GM12864 (cell line): Measurements from ENCODE around the gene CUBN.

ENCODE experiments used
- DNase-seq: peaks from one replicate; pipeline ENCODE4 v3.0.0-alpha.2; 2011; ENCODE audit warnings: low read depth
- H3K4me3 ChIP-seq: 2 replicates; pipeline ENCODE4 v1.5.1; 2011; ENCODE audit warnings: mild to moderate bottlenecking, low read depth, low read length, control low read depth
- TF ChIP-seq, protein P1 (sequence below): IDR thresholded peaks from 2 replicates; pipeline ENCODE4 v1.5.1; 2011; ENCODE audit warnings: low read depth, mild to moderate bottlenecking, moderate library complexity, low read length, control low read depth, inconsistent platforms; ENCODE audit errors: missing control alignments

CUBN gene

DNA sequence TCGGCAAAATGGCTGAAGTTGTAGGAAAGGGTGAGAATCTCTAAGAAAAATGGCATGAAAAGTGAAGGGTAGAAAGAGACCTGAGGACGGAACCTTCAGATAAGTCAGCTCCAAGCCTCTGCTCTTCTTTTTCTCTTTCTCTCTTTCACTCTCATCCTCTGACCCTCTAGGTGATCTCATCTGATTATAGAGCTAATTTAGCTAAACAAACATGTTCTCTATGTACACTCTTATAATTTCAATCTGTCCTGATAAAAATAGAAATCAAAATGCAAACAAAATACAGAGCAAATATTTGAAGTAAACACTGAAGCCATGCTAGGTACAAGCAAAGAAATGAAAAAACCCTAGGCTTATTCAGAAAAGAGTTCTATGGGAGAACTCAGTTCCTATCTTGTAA, 14.4 kb upstream of the CUBN start:
- TF ChIP-seq, protein P1, sequence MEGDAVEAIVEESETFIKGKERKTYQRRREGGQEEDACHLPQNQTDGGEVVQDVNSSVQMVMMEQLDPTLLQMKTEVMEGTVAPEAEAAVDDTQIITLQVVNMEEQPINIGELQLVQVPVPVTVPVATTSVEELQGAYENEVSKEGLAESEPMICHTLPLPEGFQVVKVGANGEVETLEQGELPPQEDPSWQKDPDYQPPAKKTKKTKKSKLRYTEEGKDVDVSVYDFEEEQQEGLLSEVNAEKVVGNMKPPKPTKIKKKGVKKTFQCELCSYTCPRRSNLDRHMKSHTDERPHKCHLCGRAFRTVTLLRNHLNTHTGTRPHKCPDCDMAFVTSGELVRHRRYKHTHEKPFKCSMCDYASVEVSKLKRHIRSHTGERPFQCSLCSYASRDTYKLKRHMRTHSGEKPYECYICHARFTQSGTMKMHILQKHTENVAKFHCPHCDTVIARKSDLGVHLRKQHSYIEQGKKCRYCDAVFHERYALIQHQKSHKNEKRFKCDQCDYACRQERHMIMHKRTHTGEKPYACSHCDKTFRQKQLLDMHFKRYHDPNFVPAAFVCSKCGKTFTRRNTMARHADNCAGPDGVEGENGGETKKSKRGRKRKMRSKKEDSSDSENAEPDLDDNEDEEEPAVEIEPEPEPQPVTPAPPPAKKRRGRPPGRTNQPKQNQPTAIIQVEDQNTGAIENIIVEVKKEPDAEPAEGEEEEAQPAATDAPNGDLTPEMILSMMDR: no peak
- no peak for DNase-seq
- H3K4me3 ChIP-seq: no peak overlapping the region

DNA sequence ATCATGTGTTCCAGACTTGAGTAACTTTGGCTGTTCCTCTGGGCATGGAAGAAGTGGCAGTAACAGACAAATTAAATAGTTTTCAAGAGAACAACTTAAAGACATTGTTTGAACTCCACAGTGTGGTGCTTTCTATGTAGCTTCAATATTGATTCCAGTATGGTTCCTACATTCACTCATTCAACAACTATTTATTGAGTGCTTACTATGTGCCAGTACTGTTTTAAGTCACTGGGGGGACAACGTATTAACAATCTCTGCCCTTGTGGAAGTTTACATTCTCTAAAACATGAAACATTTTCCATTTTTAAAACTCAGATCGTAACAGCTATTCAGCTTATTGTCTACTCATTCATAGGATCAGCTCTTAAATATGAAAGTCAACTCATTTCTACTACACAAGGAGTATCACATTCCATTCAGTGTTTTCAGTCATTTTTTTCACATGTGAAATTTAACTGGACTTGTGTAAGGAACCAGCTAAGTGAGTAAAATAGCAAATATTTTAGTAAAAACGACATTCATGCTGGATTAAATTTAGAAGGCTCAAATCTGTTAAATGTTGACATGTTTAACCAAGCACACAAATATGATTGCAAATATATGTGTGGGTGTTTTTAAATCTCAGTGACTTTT, 13.6 kb upstream of the CUBN start:
- TF ChIP-seq, protein P1: no peak
- DNase-seq: no peak
- H3K4me3 ChIP-seq: no peak overlapping the region

DNA sequence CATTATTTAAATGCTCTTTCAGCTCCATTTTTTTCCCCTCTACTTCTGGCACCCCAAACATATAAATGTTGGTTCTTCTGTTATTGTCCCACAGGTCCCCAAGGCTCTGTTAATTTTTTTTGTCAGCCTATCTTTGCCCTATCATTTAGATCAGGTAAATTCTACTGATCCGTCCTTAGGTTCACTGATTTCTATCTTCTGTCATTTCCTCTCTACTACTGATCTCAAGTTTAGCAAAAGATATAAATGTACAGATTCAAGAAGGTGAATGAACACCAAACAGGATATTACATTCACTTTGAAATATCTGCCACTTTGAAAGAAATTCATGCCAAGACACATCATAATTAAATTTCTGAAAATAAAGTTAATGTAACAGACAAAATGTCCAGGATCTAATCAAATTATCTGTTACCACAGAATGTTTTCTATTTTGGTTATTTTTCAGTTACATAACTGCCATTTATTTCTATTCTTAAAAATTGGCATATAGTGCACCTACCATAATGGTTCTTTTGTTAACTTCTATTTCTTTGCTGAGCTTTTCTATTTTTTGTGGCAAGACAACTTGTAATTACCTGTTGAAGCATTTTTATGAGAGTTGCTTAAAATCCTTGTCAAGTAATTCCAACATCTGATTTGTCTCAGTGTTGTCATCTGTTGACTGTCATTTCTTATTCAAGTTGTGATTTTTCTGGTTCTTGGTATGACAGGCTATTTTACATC, 12.1 kb upstream of the CUBN start:
- H3K4me3 ChIP-seq: no peak overlapping the region
- TF ChIP-seq, protein P1: no peak

DNA sequence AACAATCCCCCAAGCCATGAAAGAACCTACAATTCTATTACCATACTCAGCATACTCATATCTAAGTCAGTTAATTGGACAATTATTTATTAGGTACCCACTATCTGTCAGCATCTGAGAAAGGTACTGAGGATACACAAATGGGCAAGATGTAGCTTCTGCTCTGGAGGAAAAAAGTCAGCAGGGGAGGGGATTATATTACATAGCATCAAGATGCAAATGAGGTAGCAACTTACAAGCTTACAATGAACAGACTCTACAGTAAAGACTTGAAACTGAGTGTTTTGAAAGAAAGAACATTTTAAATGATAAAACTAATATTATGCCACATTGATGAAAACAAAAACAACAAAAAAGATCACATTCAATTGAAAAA, 10.8 kb upstream of the CUBN start:
- DNase-seq: no peak
- TF ChIP-seq, protein P1: no peak
- no peak overlapping the region for H3K4me3 ChIP-seq

More for the DNA sequence above, 12.1 kb upstream of the CUBN start:
- DNase-seq: no peak

DNA sequence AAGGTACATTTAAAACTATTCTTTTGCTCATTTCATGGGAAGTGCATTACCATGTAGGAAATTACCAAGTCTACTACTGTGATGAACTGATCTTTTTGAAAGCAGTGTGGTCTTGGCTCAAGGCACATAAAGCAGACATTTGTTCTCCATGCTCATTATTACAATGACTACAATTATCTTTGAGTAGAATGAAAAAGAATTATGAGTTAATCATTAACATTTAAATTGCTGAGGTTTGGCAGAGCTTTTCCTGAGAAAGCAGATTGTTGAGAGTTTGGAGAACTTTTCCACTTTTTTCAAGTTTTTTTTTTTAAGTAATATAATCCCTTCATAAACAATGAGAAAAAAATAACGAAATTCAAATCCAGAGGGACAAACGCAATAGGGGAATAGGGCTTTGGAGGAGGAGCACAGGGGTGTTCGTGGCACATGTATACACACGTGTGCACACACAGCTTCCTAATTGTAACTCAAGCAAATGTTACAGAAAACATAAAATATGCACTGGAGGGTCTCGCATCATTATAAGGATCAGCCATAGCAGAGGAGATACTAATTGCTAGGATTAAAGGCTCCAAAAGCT, 8.9 kb upstream of the CUBN start:
- no peak for DNase-seq
- H3K4me3 ChIP-seq: no peak overlapping the region
- TF ChIP-seq, protein P1: no peak

DNA sequence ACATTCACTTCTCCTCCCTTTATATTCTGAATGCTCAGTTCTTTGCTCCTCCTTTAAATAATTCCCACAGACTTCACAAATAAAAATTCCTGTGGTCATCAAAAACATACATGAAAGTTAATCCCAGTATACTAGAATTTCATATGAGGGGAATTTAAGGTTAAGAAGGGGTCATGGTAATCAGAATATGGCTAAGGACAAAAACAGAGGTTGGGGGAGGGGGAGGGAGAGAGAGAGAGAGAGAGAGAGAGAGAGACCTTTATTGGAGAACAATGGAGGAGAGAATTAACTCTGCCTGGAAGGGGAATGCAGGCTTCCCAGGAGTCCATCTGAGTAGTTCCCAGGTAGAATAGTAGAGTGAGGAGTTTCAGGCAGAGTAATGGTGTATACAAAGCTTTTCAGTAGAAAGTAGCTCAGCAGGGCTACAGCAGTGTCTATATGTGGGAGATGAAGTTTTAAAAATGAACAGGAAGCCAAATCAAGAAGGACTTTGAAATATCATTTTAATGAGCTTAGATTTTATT, 5.2 kb upstream of the CUBN start:
- no peak overlapping the region for H3K4me3 ChIP-seq
- TF ChIP-seq, protein P1: no peak
- DNase-seq: no peak
